Smooth muscle cell (in vitro differentiated cells): Measurements from ENCODE around the gene CALHM1. TPM values are rescaled to one million over a fixed set of nuclear protein-coding genes. Genes with fewer than 3 reads are reported as not detected.
A peak's percentile ranks its signal among the peaks of the same experiment; 100 is the strongest.

Experiments
- DNase-seq: peaks from one replicate; lab custom pipeline; 2025; ENCODE audit not compliant: unreplicated experiment; lab: John Stamatoyannopoulos, UW
- H2AFZ ChIP-seq: fragments of 200-600 bp; sonication (generic); 2 replicates; pipeline ENCODE4 v1.6.0; 2016; ENCODE audit warnings: antibody characterized with exemption, low read depth, mild to moderate bottlenecking
- H3F3A ChIP-seq: fragments of 200-600 bp; sonication (generic); 2 replicates; pipeline ENCODE4 v1.6.0; 2017; ENCODE audit warnings: antibody characterized with exemption, low read depth
- H3K27ac ChIP-seq: fragments of 200-600 bp; sonication (generic); 2 replicates; pipeline ENCODE4 v1.5.1; 2016; ENCODE audit warnings: low read depth, mild to moderate bottlenecking
- H3K27me3 ChIP-seq: fragments of 200-600 bp; sonication (generic); 2 replicates; pipeline ENCODE4 v1.6.1; 2016; ENCODE audit warnings: low read depth, mild to moderate bottlenecking
- H3K36me3 ChIP-seq: fragments of 200-600 bp; sonication (generic); 2 replicates; pipeline ENCODE4 v1.5.1; 2016; ENCODE audit warnings: low read depth
- H3K4me1 ChIP-seq: fragments of 200-600 bp; sonication (generic); 2 replicates; pipeline ENCODE4 v1.5.1; 2016; ENCODE audit warnings: low read depth
- H3K4me2 ChIP-seq: fragments of 200-600 bp; sonication (generic); 2 replicates; pipeline ENCODE4 v1.6.0; 2016; ENCODE audit warnings: mild to moderate bottlenecking
- H3K4me3 ChIP-seq: fragments of 200-600 bp; sonication (generic); 2 replicates; pipeline ENCODE4 v1.5.1; 2016; ENCODE audit warnings: mild to moderate bottlenecking
- H3K79me2 ChIP-seq: fragments of 200-600 bp; sonication (generic); 2 replicates; pipeline ENCODE4 v1.6.0; 2016; ENCODE audit warnings: low read depth, mild to moderate bottlenecking
- H3K9ac ChIP-seq: fragments of 200-600 bp; sonication (generic); 2 replicates; pipeline ENCODE4 v1.6.0; 2016; ENCODE audit warnings: low read depth
- H3K9me3 ChIP-seq: fragments of 200-600 bp; sonication (generic); replicated peaks from 2 replicates; pipeline ENCODE4 v1.5.1; 2016; ENCODE audit warnings: low read depth
- H4K20me1 ChIP-seq: fragments of 200-600 bp; sonication (generic); 2 replicates; pipeline ENCODE4 v1.6.0; 2016; ENCODE audit warnings: low read depth
- CTCF ChIP-seq: fragments of 200-600 bp; sonication (generic); IDR thresholded peaks from 2 replicates; pipeline ENCODE4 v1.5.1; 2017; ENCODE audit warnings: borderline replicate concordance, mild to moderate bottlenecking, antibody characterized with exemption; ENCODE audit not compliant: insufficient read depth, poor library complexity, severe bottlenecking
- WGBS: methylation state at CpG from one replicate; pipeline ENCODE4 v1.1.7; 2016; ENCODE audit warnings: low lambda C conversion rate; 5-methylcytosine and 5-hydroxymethylcytosine counted together
- polyA plus RNA-seq: library from polyadenylated mRNA; unstranded; fragments of >200 nt; fragmentation: Nextera tagmentation; extraction: Ambion mirVana; gene quantifications from 2 replicates; pipeline ENCODE4 v1.2.1, GENCODE V29; 2016
- total RNA-seq: library from RNA; depleted of rRNA; stranded (reverse); fragments of >200 nt; gene quantifications from 2 replicates; pipeline ENCODE4 v1.2.3, GENCODE V29; 2014

Gene CALHM1
- total and polyA plus RNA-seq, 2 experiments from 2014 or later: 0.05 TPM; not detected in 1

GRCh38 chr10:103470761-103471653 lies 12.3 kb upstream of the CALHM1 start:
- H3K9me3 ChIP-seq: no peaks in the 10 kb centered on the region
- no peaks in the 10 kb centered on the region for H3F3A ChIP-seq
- peaks cover 3% of the 10 kb centered on the region for H3K4me1 ChIP-seq
- no peak overlapping the region for H2AFZ ChIP-seq
- no peaks in the 10 kb centered on the region for H3K36me3 ChIP-seq
- no peak overlapping the region for H3K9ac ChIP-seq
- no peaks in the 10 kb centered on the region for H3K79me2 ChIP-seq
- no peak for DNase-seq
- H3K4me3 ChIP-seq: no peak overlapping the region
- H3K27me3 ChIP-seq: no peaks in the 10 kb centered on the region
- no peak for TF ChIP-seq CTCF
- 60% methylated on average over 14 of the region's 14 CpGs for WGBS
- H3K27ac ChIP-seq: no peak overlapping the region
- peak overlapping the region; percentile 17 for H3K4me2 ChIP-seq
- H4K20me1 ChIP-seq: no peaks in the 10 kb centered on the region

DNA sequence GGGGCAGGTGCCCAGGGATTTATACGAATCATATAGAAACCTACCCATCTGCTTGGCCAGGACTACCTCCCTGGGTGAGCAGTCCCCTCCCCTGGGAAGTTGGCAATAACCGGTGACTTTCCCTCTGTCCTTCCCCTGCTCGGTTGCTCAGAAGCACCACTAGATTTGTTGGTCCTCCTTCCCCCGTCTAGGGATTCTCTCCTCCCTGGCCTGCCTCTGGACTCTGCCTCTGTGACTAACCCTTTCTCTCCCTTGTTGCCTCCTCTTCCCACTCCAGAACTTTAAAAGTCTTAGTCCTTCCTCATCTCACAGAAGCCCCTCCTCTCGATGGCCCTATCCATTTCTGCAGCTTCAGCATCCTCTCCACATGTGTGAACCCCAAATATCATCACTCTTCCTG lies 10.5 kb upstream of the CALHM1 start:
- Histone ChIP-seq H3F3A (no peaks in the 10 kb centered on the region), H2AFZ (no peak overlapping the region), H3K27ac (no peak overlapping the region), H3K9me3 (no peaks in the 10 kb centered on the region), H3K27me3 (no peaks in the 10 kb centered on the region), H4K20me1 (no peaks in the 10 kb centered on the region), H3K4me3 (no peak overlapping the region), H3K9ac (no peak overlapping the region), H3K4me2 (no peak overlapping the region), H3K36me3 (no peaks in the 10 kb centered on the region), H3K79me2 (no peaks in the 10 kb centered on the region), H3K4me1 (peaks cover 3% of the 10 kb centered on the region)
- TF ChIP-seq CTCF: no peak
- 88% methylated on average over 5 of the region's 5 CpGs for WGBS
- DNase-seq: no peak

GRCh38 chr10:103467406-103467805 lies 8.7 kb upstream of the CALHM1 start:
- H3K27ac ChIP-seq: no peak overlapping the region
- TF ChIP-seq CTCF: no peak
- no peaks in the 10 kb centered on the region for H3K36me3 ChIP-seq
- no peak overlapping the region for H3K4me2 ChIP-seq
- no peak overlapping the region for H2AFZ ChIP-seq
- no peaks in the 10 kb centered on the region for H3K9me3 ChIP-seq
- H3F3A ChIP-seq: no peaks in the 10 kb centered on the region
- WGBS: 91% methylated on average over 7 of the region's 7 CpGs
- no peak for DNase-seq
- no peaks in the 10 kb centered on the region for H3K27me3 ChIP-seq
- H3K4me1 ChIP-seq: peaks cover 3% of the 10 kb centered on the region
- no peak overlapping the region for H3K9ac ChIP-seq
- no peaks in the 10 kb centered on the region for H4K20me1 ChIP-seq
- H3K79me2 ChIP-seq: no peaks in the 10 kb centered on the region
- H3K4me3 ChIP-seq: no peak overlapping the region

- Histone ChIP-seq H3K4me3 (no peak overlapping the region), H4K20me1 (no peaks in the 10 kb centered on the region), H3K27ac (no peak overlapping the region), H3K4me2 (no peak overlapping the region), H3K9me3 (no peaks in the 10 kb centered on the region), H3K36me3 (no peaks in the 10 kb centered on the region), H3K27me3 (no peaks in the 10 kb centered on the region), H2AFZ (no peak overlapping the region), H3K9ac (no peak overlapping the region), H3K4me1 (peaks cover 3% of the 10 kb centered on the region), H3K79me2 (no peaks in the 10 kb centered on the region), H3F3A (no peaks in the 10 kb centered on the region)
- DNase-seq: no peak
- 78% methylated on average over 3 of the region's 3 CpGs for WGBS
- no peak for TF ChIP-seq CTCF
Observed at GRCh38 chr10:103466734-103467133, 8.0 kb upstream of the CALHM1 start.
